Left colon (tissue), 2 donors: ENCODE measurements around the gene MDFI. TPM values are rescaled to one million over a fixed set of nuclear protein-coding genes. Genes with fewer than 3 reads are reported as not detected.

Experiments used
- ATAC-seq: fragments of 200-7000 bp; cut with Tn5 transposase; one replicate; pipeline ENCODE4 v1.9.1; 2020; ENCODE audit warnings: mild to moderate bottlenecking, moderate library complexity
- DNase-seq, 2 donors: peaks; one replicate each; pipeline ENCODE4 v3.0.0-alpha.2; 2020
- intact Hi-C, 2 donors: fragments of 100-400 bp; cut with DNase I in 1 of 2; cut with micrococcal nuclease in 1 of 2; formaldehyde crosslinking; loops; one replicate each; pipeline versions ENCODE4 v1.11.2 to v1.14.0; 2022; cut with DNase I, micrococcal nuclease
- total RNA-seq, 2 donors: library from RNA; stranded (reverse); fragmentation: NEBNext Ultra II Directional; extraction: Animal tissue kit (Norgen Biotek cat#: 25700); gene quantifications; one replicate each; pipeline ENCODE4 v1.2.1, GENCODE V29; 2021
- donor health status: DM: no; HTN: no; CAD: no.
- donor health status: DM: yes; HTN: yes; CAD: no.

Gene MDFI
- total RNA-seq, 2 donors from 2014 or later, result 1.1 to 1.6 TPM

DNA sequence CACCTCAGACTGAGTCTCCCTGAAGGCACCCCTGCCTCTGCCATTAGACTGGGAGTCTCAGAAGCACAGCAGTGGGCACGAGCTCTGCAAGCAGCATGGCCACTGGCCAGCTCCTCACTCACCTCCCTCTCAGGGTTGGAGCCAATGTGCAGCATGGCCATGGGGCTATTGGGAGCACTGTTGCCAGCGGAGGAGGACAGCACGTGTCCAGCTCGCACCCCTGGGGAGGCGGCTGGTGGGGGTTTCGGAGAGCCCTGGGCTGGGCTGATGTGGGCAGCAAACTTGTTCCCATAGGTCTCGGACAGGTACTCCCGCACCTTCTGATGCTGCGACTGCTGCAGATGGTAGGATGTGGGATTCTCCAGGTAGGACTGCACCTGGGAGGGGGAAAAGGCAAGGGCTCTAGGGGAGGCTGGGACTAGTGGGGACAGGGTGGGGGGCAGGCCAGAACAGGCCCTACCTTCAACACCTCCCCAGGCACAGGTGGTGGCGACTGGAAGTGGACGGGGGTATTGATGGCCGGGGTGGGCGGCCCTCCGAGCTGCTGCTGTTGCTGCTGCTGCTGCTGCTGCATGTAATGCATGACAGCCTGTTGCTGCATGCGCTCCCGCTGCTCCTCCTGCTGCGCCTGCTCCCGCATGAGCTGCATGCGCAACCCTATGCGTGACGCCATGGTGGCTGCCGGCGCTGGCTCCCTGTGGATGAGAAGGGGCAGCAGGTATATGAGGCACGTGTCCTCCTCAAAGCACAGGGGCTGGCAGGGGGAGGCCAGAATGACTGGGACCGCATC lies 52.5 kb downstream of the MDFI start:
- DNase-seq (no peak), ATAC-seq (no peak)
- intact Hi-C loops, result no loop called here

DNA sequence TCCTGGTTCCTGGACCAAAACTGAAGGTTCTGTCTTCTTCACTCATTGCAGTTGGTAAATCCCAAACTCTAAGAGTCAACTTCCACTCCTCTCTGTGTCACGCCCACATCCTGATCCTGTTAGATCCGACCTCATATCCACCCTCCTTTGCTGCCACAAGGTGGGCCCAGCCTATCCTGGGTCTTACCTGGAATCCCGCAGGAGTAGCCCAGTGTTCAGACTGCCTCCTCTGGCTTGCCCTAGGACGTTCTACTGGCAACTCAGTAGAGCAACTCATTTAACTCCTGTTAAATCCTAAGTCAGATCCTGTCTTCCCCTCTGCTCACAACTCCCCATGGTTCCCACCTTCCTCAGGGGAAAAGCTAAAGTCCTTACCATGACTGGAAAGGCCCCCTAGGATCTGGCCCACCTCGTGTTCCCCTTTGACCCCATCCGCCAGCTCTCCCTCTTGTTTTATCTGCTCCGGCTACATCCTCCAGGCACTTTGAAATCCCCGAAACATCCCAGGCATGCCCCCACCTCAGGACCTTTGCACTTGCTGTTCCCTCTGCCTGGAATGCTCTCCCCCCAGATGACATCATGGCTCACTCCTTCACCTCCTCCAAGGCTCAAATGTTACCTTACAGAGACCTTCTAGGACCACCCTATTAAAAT lies 53.3 kb downstream of the MDFI start:
- no peak for ATAC-seq
- intact Hi-C loops, result no loop called here
- DNase-seq, result no peak

DNA sequence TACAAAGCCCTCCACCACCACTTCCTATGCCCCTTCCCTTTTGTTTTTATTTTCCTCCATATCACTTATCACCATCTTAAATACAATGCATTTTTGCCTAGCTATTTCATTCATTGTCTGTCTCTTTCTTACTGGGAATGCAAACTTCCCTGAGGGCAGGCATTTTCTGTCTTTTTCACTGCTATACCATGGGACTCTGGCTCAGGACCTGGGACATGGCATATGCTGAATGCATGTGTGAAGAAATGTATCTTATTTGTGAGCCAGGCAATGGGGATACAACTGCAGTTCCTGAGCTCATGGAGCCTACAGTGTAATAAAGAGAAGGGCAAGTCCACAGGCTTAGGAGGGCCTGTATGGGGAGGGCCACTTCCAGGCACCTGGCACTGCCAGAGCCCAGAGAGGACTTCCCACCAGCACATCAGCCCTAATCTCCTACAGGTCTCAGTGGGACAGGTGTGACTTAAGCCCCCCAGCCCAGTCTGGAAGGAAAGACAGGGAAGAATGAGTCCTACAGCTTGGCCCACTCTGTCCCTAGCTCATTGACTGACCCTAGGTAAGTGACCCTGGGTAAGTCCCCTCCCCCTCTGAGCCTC lies 53.9 kb downstream of the MDFI start:
- ATAC-seq, result no peak
- DNase-seq, result no peak
- intact Hi-C loops, result no loop called here

DNA sequence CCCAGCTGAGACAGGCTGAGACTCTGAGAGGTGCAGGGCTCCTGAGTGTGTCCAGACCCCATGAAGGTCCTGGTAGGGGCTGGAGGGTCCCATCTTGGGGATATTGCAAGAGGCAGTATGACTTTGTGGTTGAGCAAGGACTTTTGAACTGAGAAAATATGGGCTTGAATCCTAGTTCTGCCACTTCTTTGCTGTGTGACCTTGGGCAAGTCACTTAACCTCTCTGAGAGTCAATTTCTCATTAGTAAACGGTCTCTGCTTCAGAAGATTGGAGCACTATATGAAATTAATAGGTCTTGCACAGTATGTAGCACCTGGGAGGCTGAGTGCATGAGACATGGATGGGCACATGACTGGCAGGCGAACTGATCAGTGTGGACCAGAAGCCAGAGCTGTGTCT lies 54.5 kb downstream of the MDFI start:
- intact Hi-C loops, result no loop called here
- ATAC-seq, result no peak
- DNase-seq, result no peak

DNA sequence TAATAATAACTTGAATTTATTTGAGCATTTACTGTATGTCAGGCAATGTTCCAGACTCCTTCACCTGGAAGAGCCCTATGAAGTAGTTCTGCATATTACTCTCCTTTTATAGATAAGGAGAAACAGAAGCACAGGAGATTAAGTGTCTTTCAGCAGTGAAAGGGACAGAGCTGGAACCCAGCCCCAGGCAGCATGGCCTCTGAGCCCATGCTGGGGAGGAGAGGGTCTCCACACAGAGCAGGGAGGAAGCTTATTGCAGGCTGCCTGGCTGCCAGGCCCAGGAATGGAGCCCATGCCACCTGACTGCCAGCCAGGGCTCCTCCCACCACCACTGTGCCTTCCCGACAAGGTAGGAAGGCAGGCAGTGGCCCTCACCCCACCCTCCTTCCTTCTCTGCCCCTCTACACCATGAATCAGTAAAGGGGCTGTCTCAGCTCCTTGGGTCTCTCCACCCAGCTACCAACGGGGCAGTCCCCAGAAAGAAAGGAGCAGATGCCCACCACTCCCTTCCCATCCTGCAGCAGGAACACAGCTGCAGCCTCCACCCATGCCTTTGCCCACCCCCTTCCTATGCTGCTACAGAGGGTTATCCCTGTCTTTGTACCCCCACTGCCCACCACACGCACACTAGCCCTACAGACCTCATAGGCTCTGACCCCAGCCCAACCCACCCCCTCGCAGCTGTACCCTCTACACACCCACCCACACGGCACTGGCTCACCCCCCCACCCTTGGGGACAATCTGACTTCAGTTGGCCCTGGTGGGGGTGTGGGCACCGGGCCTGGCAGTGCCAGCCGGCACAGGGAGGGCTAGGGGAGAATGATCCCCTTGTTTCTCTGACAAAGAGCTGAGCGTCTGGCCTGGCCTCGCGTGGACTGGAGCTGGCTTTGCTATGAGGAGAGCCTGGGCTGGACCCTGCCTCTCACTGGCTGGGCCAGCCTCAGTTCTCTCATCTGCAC lies 55.3 kb downstream of the MDFI start:
- peak; percentile 41 for ATAC-seq
- no peak for DNase-seq
- intact Hi-C loops, result no loop called here

DNA sequence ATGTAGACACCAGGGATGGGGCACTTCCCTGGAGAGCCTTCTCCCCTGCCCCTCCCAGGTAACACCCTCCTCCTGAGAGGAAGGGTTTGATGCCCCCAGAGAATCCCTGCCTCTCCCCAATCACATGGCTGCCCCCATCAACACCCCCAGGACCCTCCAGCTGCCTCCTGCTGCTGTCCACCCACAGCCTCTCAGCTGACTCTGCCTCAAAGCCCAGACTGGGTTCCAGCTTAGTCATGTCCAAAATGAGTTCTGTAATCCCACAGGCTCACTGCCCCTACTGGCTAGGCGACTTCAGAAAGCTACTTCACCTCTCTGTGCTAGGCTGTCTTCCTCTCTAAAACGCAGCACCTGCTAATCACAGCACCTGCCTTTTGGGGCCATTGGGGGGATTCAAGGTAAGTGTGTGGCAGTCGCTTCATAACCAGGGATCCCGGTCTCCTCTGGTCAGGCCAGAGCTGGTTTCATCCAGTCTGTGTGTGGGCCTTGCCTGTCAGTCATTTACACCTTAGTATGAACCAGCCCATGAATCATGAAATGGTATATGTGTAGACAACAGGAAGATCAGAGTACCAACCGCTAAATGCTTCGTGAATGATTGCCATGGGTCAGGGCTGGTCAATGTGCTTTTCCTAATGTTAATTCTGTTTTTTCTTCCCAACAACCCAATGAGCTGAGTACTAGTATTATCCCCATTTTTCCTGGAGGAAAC lies 56.7 kb downstream of the MDFI start:
- DNase-seq (no peak), ATAC-seq (peak; percentile 22)
- intact Hi-C loops, result no loop called here

DNA sequence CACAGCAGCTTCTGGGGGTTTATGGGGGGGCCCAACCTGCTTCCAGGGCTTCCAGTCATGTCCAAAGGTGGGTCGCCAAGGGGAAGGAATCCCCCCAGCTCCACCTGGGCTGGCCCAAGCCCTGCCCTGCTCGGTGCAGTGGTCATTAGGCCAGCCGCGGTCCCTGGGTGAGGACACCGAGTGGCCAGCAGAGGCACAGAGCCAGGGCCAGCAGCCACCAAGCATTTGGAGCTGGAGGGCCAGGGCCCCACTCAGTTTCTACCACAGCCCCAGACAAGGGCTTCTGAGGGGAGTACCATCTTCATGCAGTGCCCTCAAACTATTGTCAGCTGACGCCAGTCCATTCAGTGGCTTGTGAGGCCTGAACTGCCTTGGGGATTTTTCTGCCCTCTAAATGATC lies 57.6 kb downstream of the MDFI start:
- DNase-seq (no peak), ATAC-seq (no peak)
- intact Hi-C loops, result no loop called here

DNA sequence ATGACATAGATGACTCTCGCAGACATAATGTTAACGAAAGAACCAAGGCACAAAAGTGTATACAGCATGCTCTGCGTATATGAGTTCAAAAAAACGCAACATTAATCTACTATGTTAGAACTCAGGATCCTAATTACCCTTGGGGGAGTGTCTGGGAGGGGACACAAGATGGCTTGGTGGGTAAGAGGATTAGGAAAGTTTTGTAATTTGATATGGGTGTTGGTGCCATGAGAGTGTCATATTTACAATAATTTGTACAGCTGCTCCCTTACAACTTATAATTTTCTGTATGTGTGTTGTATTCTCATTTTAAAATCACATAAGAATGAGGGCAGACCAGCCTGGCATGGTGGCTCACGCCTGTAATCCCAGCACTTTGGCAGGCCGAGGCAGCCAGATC lies 58.5 kb downstream of the MDFI start:
- intact Hi-C loops, result no loop called here
- ATAC-seq, result no peak
- DNase-seq, result no peak

DNA sequence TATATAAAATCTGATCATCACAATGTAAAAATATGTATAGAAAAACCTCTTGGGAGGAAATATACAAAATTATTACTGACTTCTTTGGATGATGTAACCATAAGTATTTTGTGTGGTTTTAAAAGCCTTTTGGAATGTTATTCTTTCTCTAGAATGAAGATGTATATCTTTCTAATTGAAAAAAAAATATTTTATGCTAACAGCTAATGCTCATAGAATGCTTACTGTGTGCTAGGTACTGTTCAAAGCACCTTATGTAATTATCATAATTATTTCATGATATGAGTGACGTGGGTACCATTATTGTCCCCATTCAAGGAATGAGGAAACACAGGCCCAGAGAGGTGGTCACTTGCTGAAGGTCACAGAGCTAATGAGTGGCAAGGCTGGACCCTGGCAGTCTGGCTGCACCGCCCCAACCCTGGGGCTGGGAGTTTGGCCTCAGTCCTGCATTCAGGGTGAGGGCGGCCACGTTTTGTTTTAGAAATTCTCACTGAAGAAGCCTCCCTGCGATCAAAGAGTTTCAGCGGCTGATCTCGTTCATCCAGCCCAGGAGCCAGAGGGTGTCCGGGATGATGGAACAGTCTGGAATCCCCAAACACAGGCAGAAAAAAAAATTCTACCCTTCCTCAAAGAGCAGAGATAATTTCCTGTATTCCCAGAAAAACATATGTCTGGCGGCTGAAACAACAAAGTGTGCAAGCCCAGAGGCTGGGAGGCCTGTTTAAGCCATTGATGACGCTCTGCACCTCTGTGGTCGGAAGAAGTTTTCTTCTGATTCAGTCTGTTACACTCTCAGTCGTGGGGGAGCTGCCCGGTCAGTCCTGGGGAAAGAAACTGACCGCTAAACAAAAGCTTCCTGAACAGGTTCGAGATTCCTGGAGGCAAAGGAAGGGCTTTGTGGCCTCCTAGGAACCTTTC lies 59.9 kb downstream of the MDFI start:
- no peak for ATAC-seq
- intact Hi-C loops, result no loop called here
- DNase-seq, result no peak

DNA sequence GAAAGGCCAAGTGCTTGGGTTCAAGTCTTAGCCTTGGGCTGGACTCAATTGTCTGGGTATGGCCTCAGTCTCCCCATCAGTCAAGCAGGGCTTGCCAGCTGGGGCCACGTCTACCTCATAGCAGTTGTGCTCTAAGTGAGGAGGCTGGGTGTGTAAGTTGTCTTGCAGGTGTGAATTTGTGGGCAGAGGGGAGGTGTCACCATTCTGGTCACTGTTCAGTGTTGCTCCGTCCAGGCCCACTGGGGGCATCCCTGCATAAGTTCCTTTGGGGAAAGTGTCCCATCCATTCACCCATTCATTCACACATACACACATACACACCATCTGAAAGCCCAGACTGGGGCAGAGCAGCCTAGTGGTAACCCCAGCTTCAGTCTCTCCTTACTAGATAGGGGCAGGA lies 60.8 kb downstream of the MDFI start:
- DNase-seq (no peak), ATAC-seq (no peak)
- intact Hi-C loops, result no loop called here

DNA sequence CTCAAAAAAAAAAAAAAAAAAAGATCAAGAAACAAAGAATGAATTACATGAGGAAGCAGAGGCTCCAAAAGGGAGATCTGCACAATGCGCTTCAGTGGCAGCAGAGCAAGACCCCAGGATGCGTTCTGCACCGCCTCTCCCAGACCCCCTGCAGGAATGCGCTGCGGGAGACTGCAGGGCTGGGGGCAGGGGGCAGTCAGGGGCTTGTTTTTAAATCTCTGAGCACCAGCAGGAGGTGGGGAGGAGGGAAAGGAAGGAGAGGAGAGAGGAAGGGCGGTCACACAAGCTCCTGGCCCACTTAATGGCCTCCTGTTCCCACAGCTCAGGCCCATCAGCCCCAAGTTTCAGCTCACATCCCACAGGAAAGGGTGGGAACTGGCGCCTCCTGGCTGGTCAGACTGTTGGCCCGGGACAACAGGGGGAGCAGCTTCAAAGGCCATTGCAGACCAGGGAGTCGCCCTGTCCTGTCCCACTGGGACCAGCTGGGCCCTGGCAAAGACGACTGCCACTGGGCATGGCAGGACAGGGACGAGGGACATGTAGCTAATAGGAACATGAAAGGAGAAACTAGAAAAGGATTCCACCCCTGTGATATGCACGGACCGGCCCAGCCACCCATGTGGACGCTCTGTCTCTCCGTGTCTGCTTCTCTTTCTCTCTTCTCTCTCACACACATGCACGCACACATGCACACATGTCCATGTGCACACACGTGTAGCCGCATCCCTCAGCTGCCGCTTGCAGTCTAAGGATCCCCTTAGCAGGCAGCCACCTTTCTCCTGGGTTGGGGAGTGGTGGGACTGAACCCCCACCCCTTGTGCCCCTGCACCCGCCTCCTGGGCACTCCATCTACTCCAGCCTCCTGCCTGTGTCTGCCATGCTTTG lies 62.4 kb downstream of the MDFI start:
- ATAC-seq (no peak), DNase-seq (no peak)
- intact Hi-C loops, result no loop called here

DNA sequence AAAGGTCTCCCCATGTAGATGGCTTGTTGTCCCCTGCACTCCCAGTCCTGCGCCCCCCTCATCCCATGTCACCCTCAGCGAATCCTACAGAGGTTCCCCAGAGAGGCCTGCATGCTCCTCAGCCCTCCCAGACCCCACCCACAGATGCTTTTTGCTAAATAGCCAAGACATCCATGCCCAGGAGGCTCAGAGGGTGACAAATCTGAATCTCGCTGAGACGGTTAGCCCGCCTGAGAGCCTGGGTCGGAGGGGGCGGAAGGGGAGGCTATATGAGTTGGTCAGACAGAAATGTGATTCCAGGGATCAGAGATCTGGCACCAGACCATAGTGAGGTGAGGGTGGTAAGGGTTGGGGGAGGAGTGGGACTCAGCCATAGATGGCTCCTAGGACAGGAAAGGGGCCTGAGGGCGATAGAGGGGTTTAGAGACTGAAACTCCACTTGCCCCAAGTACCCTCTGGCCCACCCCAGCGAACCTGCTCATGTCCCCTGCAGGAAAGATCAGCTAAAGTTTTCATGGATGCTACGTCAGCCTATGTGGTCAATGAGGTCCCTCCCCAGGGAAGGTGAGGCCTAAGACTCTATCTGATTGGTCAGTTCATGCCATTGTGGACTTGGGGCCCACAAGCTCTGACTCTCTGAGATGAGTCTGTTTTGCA lies 63.9 kb downstream of the MDFI start:
- intact Hi-C loops, result no loop called here
- ATAC-seq, result no peak

DNA sequence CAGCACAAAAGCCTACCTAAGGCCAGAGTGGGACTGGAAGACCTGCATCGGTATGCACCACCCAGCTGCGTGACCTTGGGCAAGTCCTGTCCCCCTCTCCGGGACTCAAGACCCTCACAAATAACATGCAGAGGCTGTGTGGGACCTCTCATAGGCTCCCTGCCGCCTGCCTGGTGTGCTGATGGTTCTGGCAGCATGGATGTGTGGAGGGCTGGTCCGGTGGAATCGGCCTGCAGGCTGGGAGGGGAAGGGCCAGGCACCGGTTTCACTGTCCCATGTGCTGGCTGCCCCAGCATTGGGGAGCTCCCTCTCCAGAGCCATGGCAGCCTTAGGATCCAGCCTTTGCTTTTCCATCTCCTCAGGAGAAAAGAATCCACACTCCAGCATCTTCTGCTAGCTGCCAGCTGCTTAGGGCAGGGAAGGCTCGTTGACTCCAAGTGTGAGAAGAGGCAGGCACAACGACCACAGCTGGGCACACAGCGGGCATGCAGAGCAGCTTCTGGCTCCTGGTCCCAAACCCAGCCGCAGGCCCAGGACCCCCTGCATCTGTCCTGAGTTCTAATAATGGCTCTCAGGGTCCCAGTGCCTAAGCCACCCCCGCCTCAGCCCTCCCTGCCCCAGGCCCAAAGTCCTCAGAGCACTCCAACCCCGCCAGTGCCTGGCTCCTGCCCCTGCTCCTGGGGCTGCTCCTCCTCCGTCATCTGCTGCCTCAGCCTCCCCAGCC lies 64.7 kb downstream of the MDFI start:
- ATAC-seq, result no peak
- intact Hi-C loops, result no loop called here

More for the DNA sequence above, 63.9 kb downstream of the MDFI start:
- no peak for DNase-seq

More for the DNA sequence above, 64.7 kb downstream of the MDFI start:
- no peak for DNase-seq
